CD4-positive, CD25-positive, alpha-beta regulatory T cell (primary cell): ENCODE results near the gene ARHGAP45. TPM values are rescaled to one million over a fixed set of nuclear protein-coding genes. Genes with fewer than 3 reads are reported as not detected.
"Not testable (repeated sequence)": the region's sequence is repeated elsewhere in the genome, so short reads cannot be mapped to it uniquely, and the experiment has no call there.

Experiments used
- ATAC-seq, 2 donors: fragments of 150-1000 bp; cut with Tn5 transposase; one replicate each; pipeline ENCODE4 v1.10.0; 2021; ENCODE audit warnings: low read depth in 2 of 2, moderate number of reproducible peaks in 2 of 2, moderate library complexity in 1 of 2
- DNase-seq, 3 donors: peaks; one replicate each; pipeline versions ENCODE4 v3.0.0 to v3.0.0-alpha.2; 2012 to 2022; ENCODE audit warnings: mixed read lengths in 1 of 3
- H3K27ac ChIP-seq: one replicate; pipeline ENCODE4 v1.7.0; 2013; ENCODE audit warnings: mild to moderate bottlenecking, low read length; ENCODE audit not compliant: insufficient read depth, poor library complexity, severe bottlenecking
- H3K27me3 ChIP-seq: one replicate; pipeline ENCODE4 v1.7.0; 2013; ENCODE audit warnings: low read length; ENCODE audit not compliant: control insufficient read depth, insufficient read depth
- H3K36me3 ChIP-seq: one replicate; pipeline ENCODE4 v1.7.0; 2013; ENCODE audit warnings: mild to moderate bottlenecking, low read length, moderate library complexity; ENCODE audit not compliant: control insufficient read depth, insufficient read depth
- H3K4me1 ChIP-seq: 2 replicates; pipeline ENCODE4 v1.7.0; 2013; ENCODE audit warnings: mild to moderate bottlenecking, low read length; ENCODE audit not compliant: insufficient read depth, control insufficient read depth, poor library complexity, severe bottlenecking
- H3K4me3 ChIP-seq: one replicate; pipeline ENCODE4 v1.7.0; 2013; ENCODE audit warnings: low read depth, mild to moderate bottlenecking, low read length, moderate library complexity
- H3K9me3 ChIP-seq, 2 experiments: 1 replicate in 1 of 2; 2 replicates in 1 of 2; pipeline ENCODE4 v1.7.0; 2013; ENCODE audit warnings: low read length in 2 of 2, mild to moderate bottlenecking in 1 of 2, moderate library complexity in 1 of 2; ENCODE audit not compliant: control insufficient read depth in 2 of 2
- H3K27ac Mint-ChIP-seq, 3 donors: one replicate each; pipeline ENCODE4 v1.8.0; 2020 to 2022; ENCODE audit warnings: mild to moderate bottlenecking in 3 of 3, mixed read lengths in 3 of 3, moderate library complexity in 2 of 3
- H3K27me3 Mint-ChIP-seq: one replicate; pipeline ENCODE4 v1.8.0; 2022; ENCODE audit warnings: mild to moderate bottlenecking, mixed read lengths
- H3K36me3 Mint-ChIP-seq: one replicate; pipeline ENCODE4 v1.8.0; 2020; ENCODE audit warnings: mixed read lengths
- H3K4me1 Mint-ChIP-seq, 4 donors: one replicate each; pipeline ENCODE4 v1.8.0; 2020 to 2022; ENCODE audit warnings: mixed read lengths in 4 of 4, mild to moderate bottlenecking in 1 of 4
- H3K4me3 Mint-ChIP-seq, 4 donors: one replicate each; pipeline ENCODE4 v1.8.0; 2020 to 2022; ENCODE audit warnings: mild to moderate bottlenecking in 4 of 4, mixed read lengths in 4 of 4, moderate library complexity in 3 of 4
- H3K9me3 Mint-ChIP-seq, 7 donors: one replicate each; pipeline ENCODE4 v1.8.0; 2020 to 2022; ENCODE audit warnings: mixed read lengths in 7 of 7, mild to moderate bottlenecking in 3 of 7, moderate library complexity in 2 of 7
- polyA plus RNA-seq, 4 donors: library from polyadenylated mRNA; unstranded; fragments of 300-500 nt; fragmentation: Illumina TruSeq; gene quantifications; one replicate each; pipeline ENCODE4 v1.2.3, GENCODE V29; 2021
- total RNA-seq: library from RNA; stranded (reverse); gene quantifications from one replicate; pipeline ENCODE4 v1.2.3, GENCODE V29; 2022

Gene ARHGAP45
- total and polyA plus RNA-seq, 5 donors from 2014 or later = 258 to 756 (median 284) TPM

GRCh38 chr19:1023883-1024188, 43.1 kb upstream of the ARHGAP45 start:
- H3K36me3 ChIP-seq, H3K27ac ChIP-seq, H3K27me3 ChIP-seq, H3K9me3 Mint-ChIP-seq, H3K36me3 Mint-ChIP-seq, ATAC-seq, DNase-seq, H3K27ac Mint-ChIP-seq, H3K4me3 ChIP-seq, H3K9me3 ChIP-seq, H3K27me3 Mint-ChIP-seq: not testable (repeated sequence)
- H3K4me1 ChIP-seq = peaks cover 47% of the 10 kb centered on the region
- peaks cover 0 to 29% (median 10%) of the 10 kb centered on the region in 4 donors for H3K4me1 Mint-ChIP-seq
- peak overlapping the region in 2 of 4 donors; percentile 19 to 24 for H3K4me3 Mint-ChIP-seq

- DNase-seq, H3K27me3 ChIP-seq, H3K9me3 Mint-ChIP-seq, H3K36me3 ChIP-seq, H3K4me3 ChIP-seq, ATAC-seq, H3K27me3 Mint-ChIP-seq, H3K27ac ChIP-seq, H3K9me3 ChIP-seq, H3K36me3 Mint-ChIP-seq, H3K27ac Mint-ChIP-seq: not testable (repeated sequence)
- peaks cover 47% of the 10 kb centered on the region for H3K4me1 ChIP-seq
- Mint-ChIP-seq H3K4me3 (peak overlapping the region; percentile 62 to 75 (median 70)), H3K4me1 (peaks cover 0 to 27% (median 10%) of the 10 kb centered on the region in 4 donors)
Observed at GRCh38 chr19:1025080-1025479, 41.9 kb upstream of the ARHGAP45 start.

GRCh38 chr19:1025960-1026782, 40.8 kb upstream of the ARHGAP45 start, which contains the start of gene CNN2:
TSS of gene CNN2 (plus strand) at chr19:1026608. CDS start at chr19:1026662, 54 bp downstream.
- Mint-ChIP-seq H3K27ac (peak within 1 kb of the TSS; percentile 86 to 96 (median 92)), H3K9me3 (no peaks in the 10 kb centered on the region), H3K4me3 (peak within 1 kb of the TSS; percentile 97 to 100 (median 98)), H3K4me1 (peaks cover 4 to 35% (median 9%) of the 10 kb centered on the region in 4 donors), H3K27me3 (peaks cover 6% of the 10 kb centered on the region), H3K36me3 (peaks cover 8% of the 10 kb centered on the region)
- Histone ChIP-seq H3K27me3 (no peaks in the 10 kb centered on the region), H3K36me3 (peaks cover 8% of the 10 kb centered on the region), H3K9me3 (no peaks in the 10 kb centered on the region), H3K4me1 (peaks cover 52% of the 10 kb centered on the region), H3K4me3 (peak within 1 kb of the TSS; percentile 85), H3K27ac (peak within 1 kb of the TSS; percentile 82)
- ATAC-seq = peak; percentile 43 to 44
- peak; percentile 54 to 73 (median 67) for DNase-seq

GRCh38 chr19:1026783-1027649, 40.0 kb upstream of the ARHGAP45 start:
- H3K9me3 ChIP-seq = no peaks in the 10 kb centered on the region
- no peaks in the 10 kb centered on the region for H3K27me3 Mint-ChIP-seq
- peaks cover 47% of the 10 kb centered on the region for H3K4me1 ChIP-seq
- H3K4me3 Mint-ChIP-seq = peak overlapping the region; percentile 97 to 100 (median 98)
- H3K4me1 Mint-ChIP-seq = peaks cover 0 to 29% (median 5%) of the 10 kb centered on the region in 4 donors
- no peaks in the 10 kb centered on the region for H3K27me3 ChIP-seq
- peaks cover 8% of the 10 kb centered on the region for H3K36me3 Mint-ChIP-seq
- peak overlapping the region; percentile 82 for H3K27ac ChIP-seq
- peak overlapping the region; percentile 86 to 96 (median 92) for H3K27ac Mint-ChIP-seq
- H3K9me3 Mint-ChIP-seq = no peaks in the 10 kb centered on the region
- DNase-seq (peak in 2 of 3 donors; percentile 43 to 51), ATAC-seq (peak in 1 of 2 donors; percentile 1)
- H3K36me3 ChIP-seq = peaks cover 12% of the 10 kb centered on the region
- H3K4me3 ChIP-seq = peak overlapping the region; percentile 85

GRCh38 chr19:1027650-1028061, 39.3 kb upstream of the ARHGAP45 start:
- Mint-ChIP-seq H3K9me3 (no peaks in the 10 kb centered on the region), H3K36me3 (peaks cover 11% of the 10 kb centered on the region), H3K4me3 (peak overlapping the region; percentile 97 to 100 (median 98)), H3K27me3 (no peaks in the 10 kb centered on the region), H3K27ac (peak overlapping the region; percentile 56 to 92 (median 86)), H3K4me1 (peaks cover 0 to 33% (median 5%) of the 10 kb centered on the region in 4 donors)
- ATAC-seq (peak; percentile 19 to 29), DNase-seq (peak in 1 of 3 donors; percentile 44)
- Histone ChIP-seq H3K27ac (peak overlapping the region; percentile 82), H3K9me3 (no peaks in the 10 kb centered on the region), H3K4me3 (peak overlapping the region; percentile 85), H3K36me3 (peaks cover 18% of the 10 kb centered on the region), H3K4me1 (peaks cover 47% of the 10 kb centered on the region), H3K27me3 (no peaks in the 10 kb centered on the region)

GRCh38 chr19:1028062-1028926, 38.7 kb upstream of the ARHGAP45 start:
- H3K9me3 Mint-ChIP-seq = no peaks in the 10 kb centered on the region
- H3K4me3 Mint-ChIP-seq = peak overlapping the region; percentile 97 to 99 (median 98)
- peak; percentile 52 to 92 (median 73) for DNase-seq
- H3K36me3 Mint-ChIP-seq = peaks cover 11% of the 10 kb centered on the region
- H3K27ac Mint-ChIP-seq = peak overlapping the region; percentile 56 to 90 (median 85)
- H3K27ac ChIP-seq = peak overlapping the region; percentile 82
- peaks cover 47% of the 10 kb centered on the region for H3K4me1 ChIP-seq
- H3K27me3 Mint-ChIP-seq = no peaks in the 10 kb centered on the region
- peaks cover 0 to 37% (median 5%) of the 10 kb centered on the region in 4 donors for H3K4me1 Mint-ChIP-seq
- H3K9me3 ChIP-seq = no peaks in the 10 kb centered on the region
- no peaks in the 10 kb centered on the region for H3K27me3 ChIP-seq
- H3K36me3 ChIP-seq = peaks cover 22% of the 10 kb centered on the region
- peak; percentile 68 to 78 for ATAC-seq
- H3K4me3 ChIP-seq = peak overlapping the region; percentile 61
